ENCODE data around the gene TRPV4. TPM values are rescaled to one million over a fixed set of nuclear protein-coding genes. Genes with fewer than 3 reads are reported as not detected.

TRPV4 gene
- total RNA-seq, 1 donor from 2014 or later, result 0.75 TPM

- Histone ChIP-seq H3K27me3 (ENCODE audit: insufficient read depth, low read length) (peaks cover 11% of the 10 kb centered on the region), H3K27ac (ENCODE audit: low read depth, low read length) (no peak overlapping the region), H3K4me2 (ENCODE audit: low read length) (no peak overlapping the region), H3K4me3 (ENCODE audit: insufficient read depth, low read depth, low read length) (no peak overlapping the region), H2AFZ (ENCODE audit: low read depth, low read length) (no peak overlapping the region), H3K79me2 (ENCODE audit: insufficient read depth, low read length) (no peaks in the 10 kb centered on the region), H4K20me1 (ENCODE audit: insufficient read depth, low read length) (peaks cover 20% of the 10 kb centered on the region), H3K36me3 (ENCODE audit: insufficient read depth, low read length) (no peaks in the 10 kb centered on the region), H3K9ac (ENCODE audit: low read length) (no peak overlapping the region), H3K9me3 (ENCODE audit: insufficient read depth, low read depth, low read length) (no peaks in the 10 kb centered on the region), H3K4me1 (ENCODE audit: insufficient read depth, low read length) (no peaks in the 10 kb centered on the region)
- Mint-ChIP-seq H3K36me3 (ENCODE audit: low read depth, unreplicated experiment) (no peaks in the 10 kb centered on the region), H3K27me3 (ENCODE audit: low read depth, unreplicated experiment) (peaks cover 10% of the 10 kb centered on the region), H3K27ac (ENCODE audit: unreplicated experiment) (no peak overlapping the region), H3K9me3 (ENCODE audit: unreplicated experiment) (no peaks in the 10 kb centered on the region), H3K4me3 (ENCODE audit: unreplicated experiment) (no peak overlapping the region), H3K4me1 (ENCODE audit: low read depth, unreplicated experiment) (no peaks in the 10 kb centered on the region)
- DNase-seq (ENCODE audit: low read depth), result no peak
- TF ChIP-seq EZH2 (IDR thresholded peaks at IDR 0.05; ENCODE audit: insufficient read depth, low read length) (no peak), CTCF (IDR thresholded peaks at IDR 0.05; ENCODE audit: insufficient read depth, low read depth, low read length) (no peak)
- no peak for FAIRE-seq
These were observed 5.3 kb downstream of the TRPV4 start for GRCh38 chr12:109827566-109828550.

DNA sequence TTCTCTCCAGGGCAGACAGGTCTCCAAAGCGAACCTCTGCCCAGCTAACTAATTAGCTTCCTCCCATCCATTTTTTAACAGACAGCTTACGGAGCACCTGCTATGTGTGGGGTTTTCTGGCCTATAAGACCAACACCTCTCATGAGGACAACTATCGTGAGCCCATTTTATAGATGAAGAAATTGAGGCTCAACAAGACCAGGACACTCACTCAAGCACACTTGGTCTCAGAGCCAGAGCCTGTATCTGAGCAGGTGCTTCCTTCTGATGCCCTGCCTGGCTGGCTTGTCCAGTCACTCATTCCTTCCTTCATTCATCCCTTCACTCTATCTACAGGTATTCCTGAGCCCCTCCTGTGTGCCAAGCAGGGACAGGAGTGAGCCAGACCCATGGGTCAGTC lies 6.1 kb downstream of the TRPV4 start:
- Histone ChIP-seq H3K9ac (ENCODE audit: low read length) (no peak overlapping the region), H3K36me3 (ENCODE audit: insufficient read depth, low read length) (no peaks in the 10 kb centered on the region), H3K4me1 (ENCODE audit: insufficient read depth, low read length) (no peaks in the 10 kb centered on the region), H4K20me1 (ENCODE audit: insufficient read depth, low read length) (peaks cover 20% of the 10 kb centered on the region), H3K4me2 (ENCODE audit: low read length) (no peak overlapping the region), H3K27ac (ENCODE audit: low read depth, low read length) (no peak overlapping the region), H2AFZ (ENCODE audit: low read depth, low read length) (no peak overlapping the region), H3K4me3 (ENCODE audit: insufficient read depth, low read depth, low read length) (no peak overlapping the region), H3K79me2 (ENCODE audit: insufficient read depth, low read length) (no peaks in the 10 kb centered on the region), H3K9me3 (ENCODE audit: insufficient read depth, low read depth, low read length) (no peaks in the 10 kb centered on the region), H3K27me3 (ENCODE audit: insufficient read depth, low read length) (peaks cover 13% of the 10 kb centered on the region)
- H3K27ac Mint-ChIP-seq (ENCODE audit: unreplicated experiment), result no peak overlapping the region
- H3K36me3 Mint-ChIP-seq (ENCODE audit: low read depth, unreplicated experiment), result no peaks in the 10 kb centered on the region
- peaks cover 10% of the 10 kb centered on the region for H3K27me3 Mint-ChIP-seq (ENCODE audit: low read depth, unreplicated experiment)
- FAIRE-seq (no peak), DNase-seq (ENCODE audit: low read depth) (no peak)
- no peaks in the 10 kb centered on the region for H3K4me1 Mint-ChIP-seq (ENCODE audit: low read depth, unreplicated experiment)
- H3K9me3 Mint-ChIP-seq (ENCODE audit: unreplicated experiment), result no peaks in the 10 kb centered on the region
- no peak overlapping the region for H3K4me3 Mint-ChIP-seq (ENCODE audit: unreplicated experiment)
- TF ChIP-seq CTCF (IDR thresholded peaks at IDR 0.05; ENCODE audit: insufficient read depth, low read depth, low read length) (no peak), EZH2 (IDR thresholded peaks at IDR 0.05; ENCODE audit: insufficient read depth, low read length) (no peak)

GRCh38 chr12:109824731-109825130 lies 8.5 kb downstream of the TRPV4 start:
- no peak overlapping the region for H2AFZ ChIP-seq (ENCODE audit: low read depth, low read length)
- no peaks in the 10 kb centered on the region for H3K4me1 ChIP-seq (ENCODE audit: insufficient read depth, low read length)
- H3K9me3 Mint-ChIP-seq (ENCODE audit: unreplicated experiment), result peaks cover 3% of the 10 kb centered on the region
- DNase-seq (ENCODE audit: low read depth), result no peak
- no peak overlapping the region for H3K27ac Mint-ChIP-seq (ENCODE audit: unreplicated experiment)
- peaks cover 7% of the 10 kb centered on the region for H3K27me3 Mint-ChIP-seq (ENCODE audit: low read depth, unreplicated experiment)
- no peaks in the 10 kb centered on the region for H3K36me3 ChIP-seq (ENCODE audit: insufficient read depth, low read length)
- H3K79me2 ChIP-seq (ENCODE audit: insufficient read depth, low read length), result no peaks in the 10 kb centered on the region
- H3K9me3 ChIP-seq (ENCODE audit: insufficient read depth, low read depth, low read length), result no peaks in the 10 kb centered on the region
- FAIRE-seq, result no peak
- no peak overlapping the region for H3K4me3 ChIP-seq (ENCODE audit: insufficient read depth, low read depth, low read length)
- no peak overlapping the region for H3K4me2 ChIP-seq (ENCODE audit: low read length)
- H4K20me1 ChIP-seq (ENCODE audit: insufficient read depth, low read length), result peaks cover 15% of the 10 kb centered on the region
- H3K4me3 Mint-ChIP-seq (ENCODE audit: unreplicated experiment), result no peak overlapping the region
- H3K36me3 Mint-ChIP-seq (ENCODE audit: low read depth, unreplicated experiment), result no peaks in the 10 kb centered on the region
- H3K9ac ChIP-seq (ENCODE audit: low read length), result no peak overlapping the region
- no peak overlapping the region for H3K27ac ChIP-seq (ENCODE audit: low read depth, low read length)
- no peak for TF ChIP-seq EZH2 (IDR thresholded peaks at IDR 0.05; ENCODE audit: insufficient read depth, low read length)
- no peak for TF ChIP-seq CTCF (IDR thresholded peaks at IDR 0.05; ENCODE audit: insufficient read depth, low read depth, low read length)
- H3K27me3 ChIP-seq (ENCODE audit: insufficient read depth, low read length), result peaks cover 6% of the 10 kb centered on the region
- peaks cover 3% of the 10 kb centered on the region for H3K4me1 Mint-ChIP-seq (ENCODE audit: low read depth, unreplicated experiment)

Measured in astrocyte (in vitro differentiated cells and primary cell).